Left ventricle myocardium inferior (tissue), 1 donor: ENCODE measurements around the gene PLCG2. TPM values are rescaled to one million over a fixed set of nuclear protein-coding genes. Genes with fewer than 3 reads are reported as not detected.

Source experiments
- DNase-seq: peaks from one replicate; pipeline ENCODE4 v3.0.0-alpha.2; 2020
- H3K27ac ChIP-seq: fragments of 200-600 bp; replicated peaks from 2 replicates; pipeline ENCODE4 v1.8.0; 2021
- H3K27me3 ChIP-seq: fragments of 200-600 bp; 2 replicates; pipeline ENCODE4 v1.8.0; 2021; ENCODE audit warnings: low read depth
- H3K36me3 ChIP-seq: fragments of 200-600 bp; 2 replicates; pipeline ENCODE4 v1.8.0; 2021
- H3K4me1 ChIP-seq: fragments of 200-600 bp; 2 replicates; pipeline ENCODE4 v1.8.0; 2021
- H3K4me3 ChIP-seq: fragments of 200-600 bp; 2 replicates; pipeline ENCODE4 v1.8.0; 2021; ENCODE audit warnings: mild to moderate bottlenecking, moderate library complexity
- H3K9me3 ChIP-seq: fragments of 200-600 bp; replicated peaks from 2 replicates; pipeline ENCODE4 v1.8.0; 2021
- CTCF ChIP-seq: fragments of 200-600 bp; IDR thresholded peaks from 2 replicates; pipeline ENCODE4 v1.8.0; 2021; ENCODE audit warnings: antibody characterized with exemption, mild to moderate bottlenecking, borderline replicate concordance
- intact Hi-C: fragments of 100-400 bp; cut with micrococcal nuclease; formaldehyde crosslinking; loops from one replicate; pipeline ENCODE4 v1.11.0; 2022
- total RNA-seq: library from RNA; stranded (reverse); fragmentation: NEBNext Ultra II Directional; extraction: Animal tissue kit (Norgen Biotek cat#: 25700); gene quantifications from one replicate; pipeline ENCODE4 v1.2.1, GENCODE V29; 2021
- donor health status: DM: no; HTN: yes; CAD: no; lungs with severe emphysema.

The PLCG2 gene
- total RNA-seq, 1 donor from 2014 or later: 5.6 TPM

DNA sequence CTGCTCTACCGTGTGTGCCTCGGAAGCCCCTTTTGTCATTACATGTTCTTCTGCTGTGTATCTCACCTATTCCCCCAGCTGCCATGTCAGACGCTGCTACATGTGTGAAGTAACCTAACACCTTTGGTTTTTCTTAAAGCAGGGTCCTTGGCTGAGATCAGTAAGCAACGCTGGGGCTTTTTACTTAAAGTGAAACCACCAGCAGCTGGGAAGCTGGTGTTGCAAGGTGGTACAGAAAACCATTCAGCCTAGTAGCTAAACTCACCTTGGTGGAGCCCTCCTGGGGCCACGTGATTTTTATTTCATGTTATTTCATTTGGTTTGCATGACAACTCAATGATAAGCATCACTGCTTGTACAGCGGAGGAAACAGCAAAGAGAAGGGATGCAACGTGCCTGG is 62.6 kb downstream of the PLCG2 start:
- Histone ChIP-seq H3K36me3 (no peaks in the 10 kb centered on the region), H3K4me1 (no peaks in the 10 kb centered on the region), H3K4me3 (no peak overlapping the region), H3K27ac (no peak overlapping the region), H3K27me3 (peaks cover 12% of the 10 kb centered on the region), H3K9me3 (peaks cover 12% of the 10 kb centered on the region)
- no peak for TF ChIP-seq CTCF
- intact Hi-C loops: no loop called here
- DNase-seq: no peak

- no peaks in the 10 kb centered on the region for H3K4me1 ChIP-seq
Observed at GRCh38 chr16:81842564-81843242, 63.6 kb downstream of the PLCG2 start.

DNA sequence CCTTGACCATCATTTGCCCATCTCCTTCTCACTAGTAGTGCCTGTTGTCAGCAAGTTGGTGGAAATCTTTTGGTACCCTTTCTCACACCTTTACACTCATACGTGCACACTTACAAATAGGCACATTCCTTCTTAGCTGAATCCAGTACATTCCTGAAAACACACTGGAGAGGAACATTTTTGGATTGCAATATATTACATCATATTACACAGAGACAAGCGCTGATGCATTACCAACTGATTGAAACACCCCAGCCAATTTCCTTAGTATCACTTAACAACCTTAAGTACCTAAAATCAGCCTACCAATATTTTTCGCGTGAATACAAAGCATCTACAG is 64.1 kb downstream of the PLCG2 start:
- Histone ChIP-seq H3K36me3 (no peaks in the 10 kb centered on the region), H3K4me1 (no peaks in the 10 kb centered on the region), H3K27ac (no peak overlapping the region), H3K4me3 (no peak overlapping the region), H3K27me3 (peaks cover 12% of the 10 kb centered on the region), H3K9me3 (peaks cover 17% of the 10 kb centered on the region)
- intact Hi-C loops: no loop called here
- no peak for TF ChIP-seq CTCF
- DNase-seq: no peak

More at GRCh38 chr16:81842564-81843242, 63.6 kb downstream of the PLCG2 start:
- TF ChIP-seq CTCF: no peak
- DNase-seq: no peak
- Histone ChIP-seq H3K27me3 (peaks cover 12% of the 10 kb centered on the region), H3K36me3 (no peaks in the 10 kb centered on the region), H3K9me3 (peaks cover 17% of the 10 kb centered on the region), H3K27ac (no peak overlapping the region), H3K4me3 (no peak overlapping the region)
- intact Hi-C loops: no loop called here

- Histone ChIP-seq H3K4me1 (no peaks in the 10 kb centered on the region), H3K9me3 (peaks cover 17% of the 10 kb centered on the region), H3K27ac (no peak overlapping the region), H3K36me3 (no peaks in the 10 kb centered on the region), H3K4me3 (no peak overlapping the region), H3K27me3 (peaks cover 12% of the 10 kb centered on the region)
- no peak for TF ChIP-seq CTCF
- intact Hi-C loops: no loop called here
- no peak for DNase-seq
Observed at GRCh38 chr16:81843683-81844082, 64.6 kb downstream of the PLCG2 start.

GRCh38 chr16:81846105-81846504 is 67.0 kb downstream of the PLCG2 start:
- no peak for DNase-seq
- intact Hi-C loops: no loop called here

More at GRCh38 chr16:81846105-81846504, 67.0 kb downstream of the PLCG2 start:
- Histone ChIP-seq H3K4me3 (no peak overlapping the region), H3K27me3 (peaks cover 11% of the 10 kb centered on the region), H3K36me3 (no peaks in the 10 kb centered on the region), H3K9me3 (peaks cover 17% of the 10 kb centered on the region), H3K27ac (no peak overlapping the region), H3K4me1 (no peaks in the 10 kb centered on the region)
- TF ChIP-seq CTCF: no peak
